CD4-positive, CD25-positive, alpha-beta regulatory T cell (primary cell): ENCODE measurements around the gene CANX. TPM values are rescaled to one million over a fixed set of nuclear protein-coding genes. Genes with fewer than 3 reads are reported as not detected.
"Not testable (repeated sequence)": the region's sequence is repeated elsewhere in the genome, so short reads cannot be mapped to it uniquely, and the experiment has no call there.

ENCODE experiments used
- ATAC-seq, 2 donors: fragments of 150-1000 bp; cut with Tn5 transposase; one replicate each; pipeline ENCODE4 v1.10.0; 2021; ENCODE audit warnings: low read depth in 2 of 2, moderate number of reproducible peaks in 2 of 2, moderate library complexity in 1 of 2
- DNase-seq, 3 donors: peaks; one replicate each; pipeline versions ENCODE4 v3.0.0 to v3.0.0-alpha.2; 2012 to 2022; ENCODE audit warnings: mixed read lengths in 1 of 3
- H3K27ac ChIP-seq: one replicate; pipeline ENCODE4 v1.7.0; 2013; ENCODE audit warnings: mild to moderate bottlenecking, low read length; ENCODE audit not compliant: insufficient read depth, poor library complexity, severe bottlenecking
- H3K27me3 ChIP-seq: one replicate; pipeline ENCODE4 v1.7.0; 2013; ENCODE audit warnings: low read length; ENCODE audit not compliant: control insufficient read depth, insufficient read depth
- H3K36me3 ChIP-seq: one replicate; pipeline ENCODE4 v1.7.0; 2013; ENCODE audit warnings: mild to moderate bottlenecking, low read length, moderate library complexity; ENCODE audit not compliant: control insufficient read depth, insufficient read depth
- H3K4me1 ChIP-seq: 2 replicates; pipeline ENCODE4 v1.7.0; 2013; ENCODE audit warnings: mild to moderate bottlenecking, low read length; ENCODE audit not compliant: insufficient read depth, control insufficient read depth, poor library complexity, severe bottlenecking
- H3K4me3 ChIP-seq: one replicate; pipeline ENCODE4 v1.7.0; 2013; ENCODE audit warnings: low read depth, mild to moderate bottlenecking, low read length, moderate library complexity
- H3K9me3 ChIP-seq, 2 experiments: 1 replicate in 1 of 2; 2 replicates in 1 of 2; pipeline ENCODE4 v1.7.0; 2013; ENCODE audit warnings: low read length in 2 of 2, mild to moderate bottlenecking in 1 of 2, moderate library complexity in 1 of 2; ENCODE audit not compliant: control insufficient read depth in 2 of 2
- H3K27ac Mint-ChIP-seq, 3 donors: one replicate each; pipeline ENCODE4 v1.8.0; 2020 to 2022; ENCODE audit warnings: mild to moderate bottlenecking in 3 of 3, mixed read lengths in 3 of 3, moderate library complexity in 2 of 3
- H3K27me3 Mint-ChIP-seq: one replicate; pipeline ENCODE4 v1.8.0; 2022; ENCODE audit warnings: mild to moderate bottlenecking, mixed read lengths
- H3K36me3 Mint-ChIP-seq: one replicate; pipeline ENCODE4 v1.8.0; 2020; ENCODE audit warnings: mixed read lengths
- H3K4me1 Mint-ChIP-seq, 4 donors: one replicate each; pipeline ENCODE4 v1.8.0; 2020 to 2022; ENCODE audit warnings: mixed read lengths in 4 of 4, mild to moderate bottlenecking in 1 of 4
- H3K4me3 Mint-ChIP-seq, 4 donors: one replicate each; pipeline ENCODE4 v1.8.0; 2020 to 2022; ENCODE audit warnings: mild to moderate bottlenecking in 4 of 4, mixed read lengths in 4 of 4, moderate library complexity in 3 of 4
- H3K9me3 Mint-ChIP-seq, 7 donors: one replicate each; pipeline ENCODE4 v1.8.0; 2020 to 2022; ENCODE audit warnings: mixed read lengths in 7 of 7, mild to moderate bottlenecking in 3 of 7, moderate library complexity in 2 of 7
- polyA plus RNA-seq, 4 donors: library from polyadenylated mRNA; unstranded; fragments of 300-500 nt; fragmentation: Illumina TruSeq; gene quantifications; one replicate each; pipeline ENCODE4 v1.2.3, GENCODE V29; 2021
- total RNA-seq: library from RNA; stranded (reverse); gene quantifications from one replicate; pipeline ENCODE4 v1.2.3, GENCODE V29; 2022

Gene CANX
- total and polyA plus RNA-seq, 5 donors from 2014 or later = 180 to 205 (median 196) TPM

DNA sequence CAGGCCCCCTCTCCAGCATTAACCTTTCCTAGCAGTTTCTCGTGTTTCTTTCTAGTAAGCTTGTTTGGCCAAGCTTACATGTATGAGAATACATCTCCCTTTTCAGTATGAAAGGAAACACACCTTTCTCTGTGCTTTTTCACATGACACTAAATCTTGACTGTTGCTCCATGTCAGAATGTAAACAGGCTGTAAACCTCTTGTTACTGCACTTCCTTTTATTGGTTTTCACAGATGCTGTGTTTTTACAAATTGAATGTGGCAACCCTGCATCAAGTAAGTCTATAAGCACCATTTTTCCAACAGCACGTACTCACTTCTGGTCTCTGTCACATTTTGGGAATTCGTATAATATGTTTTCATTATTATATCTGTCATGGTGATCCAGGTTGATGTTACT is 2.2 kb upstream of the CANX start:
- Mint-ChIP-seq H3K36me3 (peaks cover 4% of the 10 kb centered on the region), H3K4me3 (peak overlapping the region; percentile 5 to 70 (median 32)), H3K27ac (peak overlapping the region; percentile 32 to 96 (median 90)), H3K9me3 (no peaks in the 10 kb centered on the region), H3K27me3 (peaks cover 5% of the 10 kb centered on the region), H3K4me1 (peaks cover 21 to 43% (median 29%) of the 10 kb centered on the region in 4 donors)
- peak overlapping the region; percentile 1 for H3K4me3 ChIP-seq
- no peaks in the 10 kb centered on the region for H3K27me3 ChIP-seq
- peak overlapping the region; percentile 33 for H3K27ac ChIP-seq
- peaks cover 34% of the 10 kb centered on the region for H3K4me1 ChIP-seq
- H3K9me3 ChIP-seq = no peaks in the 10 kb centered on the region
- no peak for ATAC-seq
- DNase-seq = peak in 1 of 3 donors; percentile 41
- no peaks in the 10 kb centered on the region for H3K36me3 ChIP-seq

DNA sequence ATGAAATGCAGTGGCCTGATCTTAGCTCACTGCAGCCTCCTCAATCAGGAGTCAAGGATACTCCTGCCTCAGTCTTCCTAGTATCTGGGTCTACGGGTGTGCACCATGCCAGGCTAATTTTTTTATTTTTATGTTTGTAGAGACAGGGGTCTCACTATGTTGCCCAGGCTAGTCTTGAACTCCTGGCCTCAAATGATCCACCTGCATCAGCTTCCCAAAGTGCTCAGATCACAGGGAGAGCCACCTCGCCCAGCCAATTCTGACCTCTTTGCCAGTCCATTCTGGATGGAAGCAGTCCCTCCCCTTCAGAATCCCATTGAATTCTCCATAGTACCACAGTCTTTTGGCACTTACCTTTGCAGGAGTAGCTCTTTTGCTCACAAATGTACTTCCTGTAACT is 1.7 kb upstream of the CANX start:
- peaks cover 21 to 45% (median 30%) of the 10 kb centered on the region in 4 donors for H3K4me1 Mint-ChIP-seq
- Histone ChIP-seq H3K27ac (peak overlapping the region; percentile 95), H3K4me3 (peak overlapping the region; percentile 32)

DNA sequence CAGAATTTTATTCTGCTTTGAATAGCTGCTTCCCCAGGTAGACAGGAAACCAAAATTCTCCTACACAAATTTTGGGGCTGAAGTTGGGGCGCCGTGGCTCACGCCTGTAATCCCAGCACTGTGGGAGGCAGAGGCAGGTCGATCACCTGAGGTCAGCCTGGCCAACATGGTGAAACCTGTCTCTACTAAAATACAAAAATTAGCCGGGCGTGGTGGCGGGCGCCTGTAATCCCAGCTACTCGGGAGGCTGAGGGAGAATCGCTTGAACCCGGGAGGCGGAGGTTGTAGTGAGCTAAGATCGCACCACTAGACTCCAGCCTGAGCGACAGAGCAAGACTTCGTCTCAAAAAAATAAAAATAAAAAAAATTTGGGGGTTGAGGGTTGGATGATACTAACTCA is 1.2 kb upstream of the CANX start:
- H3K9me3 Mint-ChIP-seq, ATAC-seq, H3K36me3 Mint-ChIP-seq, H3K9me3 ChIP-seq, DNase-seq, H3K27me3 ChIP-seq, H3K27me3 Mint-ChIP-seq, H3K36me3 ChIP-seq: not testable (repeated sequence)
- Histone ChIP-seq H3K4me3 (peak overlapping the region; percentile 96), H3K4me1 (peaks cover 42% of the 10 kb centered on the region), H3K27ac (peak overlapping the region; percentile 95)
- peaks cover 24 to 50% (median 34%) of the 10 kb centered on the region in 4 donors for H3K4me1 Mint-ChIP-seq
- H3K27ac Mint-ChIP-seq = peak overlapping the region; percentile 82 to 99 (median 96)
- H3K4me3 Mint-ChIP-seq = peak overlapping the region; percentile 92 to 97 (median 96)

More for the DNA sequence above, 1.7 kb upstream of the CANX start:
- no peak for ATAC-seq
- H3K36me3 Mint-ChIP-seq = peaks cover 6% of the 10 kb centered on the region
- peak overlapping the region; percentile 48 to 97 (median 94) for H3K4me3 Mint-ChIP-seq
- H3K9me3 ChIP-seq = no peaks in the 10 kb centered on the region
- peaks cover 40% of the 10 kb centered on the region for H3K4me1 ChIP-seq
- H3K9me3 Mint-ChIP-seq = no peaks in the 10 kb centered on the region
- H3K27me3 ChIP-seq = no peaks in the 10 kb centered on the region
- H3K27me3 Mint-ChIP-seq = peaks cover 5% of the 10 kb centered on the region
- H3K27ac Mint-ChIP-seq = peak overlapping the region; percentile 82 to 99 (median 96)
- DNase-seq = no peak
- no peaks in the 10 kb centered on the region for H3K36me3 ChIP-seq

DNA sequence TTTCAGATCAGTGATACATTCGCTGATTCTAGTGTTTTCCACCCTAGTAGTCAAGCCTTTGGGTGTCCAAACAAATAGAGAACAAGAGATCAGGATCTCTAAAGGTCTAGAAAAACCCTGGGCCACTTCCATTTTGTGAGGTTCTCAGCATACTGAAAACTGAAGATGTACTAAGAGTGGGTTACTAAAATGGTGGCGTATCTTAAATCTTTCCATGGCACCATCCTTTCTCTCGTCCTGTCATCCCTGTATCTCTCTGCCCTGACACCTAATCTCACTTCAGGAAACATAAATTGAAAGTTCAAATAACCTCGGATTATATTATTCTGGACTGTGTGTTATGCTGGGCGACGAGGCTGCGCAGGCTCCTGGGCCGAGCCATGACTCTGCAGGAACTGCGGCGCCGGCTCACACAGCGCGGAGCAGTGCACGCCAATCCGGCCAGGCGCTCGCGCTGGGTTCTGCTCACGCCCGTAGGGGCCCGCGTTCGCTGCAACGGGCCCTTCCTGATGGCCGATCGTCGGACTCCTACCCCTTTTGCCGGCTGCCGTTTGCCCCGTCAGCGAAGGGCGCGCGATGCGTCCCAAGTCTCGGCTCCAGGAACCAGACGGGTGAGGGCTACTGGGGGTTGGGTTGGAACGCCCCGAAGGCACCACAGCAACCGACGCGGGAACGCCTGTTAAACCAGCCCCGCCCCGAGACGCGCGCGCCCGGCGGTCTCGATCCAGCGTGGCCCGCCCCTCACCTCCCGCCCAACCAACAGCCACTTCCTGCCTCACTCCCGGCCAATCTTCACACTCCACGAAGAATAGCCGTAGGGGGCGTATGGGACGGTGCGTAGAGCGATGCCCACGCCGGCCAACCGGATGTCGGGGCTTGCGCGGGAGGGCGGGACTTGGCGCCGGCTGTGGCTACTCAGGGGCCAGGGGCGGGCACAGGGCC is 503 bp upstream of the CANX start:
- Mint-ChIP-seq H3K27ac (peak overlapping the region; percentile 96 to 100 (median 99)), H3K36me3 (peaks cover 11% of the 10 kb centered on the region), H3K9me3 (no peaks in the 10 kb centered on the region), H3K4me3 (peak overlapping the region; percentile 92 to 97 (median 96)), H3K4me1 (peaks cover 25 to 56% (median 36%) of the 10 kb centered on the region in 4 donors), H3K27me3 (peaks cover 5% of the 10 kb centered on the region)
- no peaks in the 10 kb centered on the region for H3K9me3 ChIP-seq
- ATAC-seq = peak; percentile 90 to 92
- H3K4me1 ChIP-seq = peaks cover 42% of the 10 kb centered on the region
- peak overlapping the region; percentile 96 for H3K4me3 ChIP-seq
- no peaks in the 10 kb centered on the region for H3K27me3 ChIP-seq
- H3K36me3 ChIP-seq = no peaks in the 10 kb centered on the region
- DNase-seq = peak; percentile 99 to 100 (median 99)
- peak overlapping the region; percentile 95 for H3K27ac ChIP-seq

DNA sequence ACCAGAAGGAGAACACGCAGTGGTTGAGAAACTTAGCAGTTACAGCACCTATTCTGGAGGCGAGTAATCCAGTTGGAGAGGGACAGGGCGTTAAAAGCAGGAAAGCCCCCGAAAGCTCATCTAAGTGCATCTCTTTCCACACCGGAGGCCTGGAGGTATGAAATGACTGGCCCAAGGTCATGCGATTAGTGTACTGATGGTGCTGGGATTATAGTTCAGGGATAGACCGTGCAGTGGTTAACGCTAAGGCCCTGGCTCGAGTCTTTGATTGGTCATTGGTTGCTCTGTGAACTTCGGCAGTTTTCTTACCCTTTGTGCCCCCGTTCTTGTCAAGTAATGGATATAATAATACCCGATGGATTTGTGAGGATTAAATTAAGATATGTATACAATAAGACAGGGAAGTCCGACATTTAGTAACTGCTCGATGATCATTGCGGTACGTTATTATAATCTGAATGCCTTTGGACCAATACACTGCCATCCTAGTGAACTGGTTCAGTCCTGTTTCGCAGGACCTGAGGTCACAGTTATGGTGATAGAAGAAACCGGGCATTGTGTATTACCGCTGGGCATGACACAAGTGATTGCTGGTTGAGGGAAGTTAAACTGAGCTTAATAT is 960 bp downstream of the CANX start:
- peak overlapping the region; percentile 92 to 97 (median 96) for H3K4me3 Mint-ChIP-seq
- H3K36me3 ChIP-seq = no peaks in the 10 kb centered on the region
- H3K4me3 ChIP-seq = peak overlapping the region; percentile 93
- peaks cover 15% of the 10 kb centered on the region for H3K36me3 Mint-ChIP-seq
- no peaks in the 10 kb centered on the region for H3K27me3 ChIP-seq
- peak overlapping the region; percentile 87 to 99 (median 96) for H3K27ac Mint-ChIP-seq
- ATAC-seq = no peak
- no peaks in the 10 kb centered on the region for H3K9me3 ChIP-seq
- peak in 1 of 3 donors; percentile 51 for DNase-seq
- H3K27ac ChIP-seq = peak overlapping the region; percentile 95
- H3K27me3 Mint-ChIP-seq = peaks cover 5% of the 10 kb centered on the region
- peaks cover 47% of the 10 kb centered on the region for H3K4me1 ChIP-seq
- H3K9me3 Mint-ChIP-seq = no peaks in the 10 kb centered on the region
- H3K4me1 Mint-ChIP-seq = peaks cover 26 to 63% (median 40%) of the 10 kb centered on the region in 4 donors

GRCh38 chr5:179700401-179700918 is 1.7 kb downstream of the CANX start:
- ATAC-seq (no peak), DNase-seq (peak in 1 of 3 donors; percentile 10)
- Histone ChIP-seq H3K27ac (peak overlapping the region; percentile 95), H3K4me1 (peaks cover 47% of the 10 kb centered on the region), H3K36me3 (peaks cover 1% of the 10 kb centered on the region), H3K9me3 (no peaks in the 10 kb centered on the region), H3K4me3 (peak overlapping the region; percentile 93), H3K27me3 (no peaks in the 10 kb centered on the region)
- H3K4me3 Mint-ChIP-seq = peak overlapping the region; percentile 92 to 97 (median 96)
- H3K36me3 Mint-ChIP-seq = peaks cover 18% of the 10 kb centered on the region
- peaks cover 5% of the 10 kb centered on the region for H3K27me3 Mint-ChIP-seq
- H3K27ac Mint-ChIP-seq = peak overlapping the region; percentile 32 to 99 (median 96)
- H3K9me3 Mint-ChIP-seq = no peaks in the 10 kb centered on the region
- peaks cover 29 to 68% (median 45%) of the 10 kb centered on the region in 4 donors for H3K4me1 Mint-ChIP-seq

GRCh38 chr5:179716286-179716685 is 17.5 kb downstream of the CANX start:
- Histone ChIP-seq H3K27me3 (no peaks in the 10 kb centered on the region), H3K4me3 (no peak overlapping the region), H3K27ac (no peak overlapping the region), H3K4me1 (no peaks in the 10 kb centered on the region), H3K9me3 (no peaks in the 10 kb centered on the region), H3K36me3 (peaks cover 72% of the 10 kb centered on the region)
- Mint-ChIP-seq H3K4me3 (peak overlapping the region in 1 of 4 donors; percentile 1), H3K9me3 (no peaks in the 10 kb centered on the region), H3K4me1 (peaks cover 5 to 13% (median 9%) of the 10 kb centered on the region in 4 donors), H3K27ac (peak overlapping the region in 2 of 3 donors; percentile 29 to 39), H3K27me3 (no peaks in the 10 kb centered on the region), H3K36me3 (peaks cover 20% of the 10 kb centered on the region)
- DNase-seq = no peak
- no peak for ATAC-seq
